GM19468 (cell line): ENCODE measurements around the gene SLC16A5.
A peak's percentile ranks its signal among the peaks of the same experiment; 100 is the strongest.
"Not testable (repeated sequence)": the region's sequence is repeated elsewhere in the genome, so short reads cannot be mapped to it uniquely, and the experiment has no call there.

Experiments
- ATAC-seq: cut with Tn5 transposase; IDR thresholded peaks from one replicate; pipeline ENCODE4 v1.9.1; 2021; ENCODE audit warnings: mild to moderate bottlenecking, moderate library complexity, moderate number of reproducible peaks; ENCODE audit not compliant: unreplicated experiment; ENCODE audit errors: extremely low read depth

SLC16A5 gene, protein sequence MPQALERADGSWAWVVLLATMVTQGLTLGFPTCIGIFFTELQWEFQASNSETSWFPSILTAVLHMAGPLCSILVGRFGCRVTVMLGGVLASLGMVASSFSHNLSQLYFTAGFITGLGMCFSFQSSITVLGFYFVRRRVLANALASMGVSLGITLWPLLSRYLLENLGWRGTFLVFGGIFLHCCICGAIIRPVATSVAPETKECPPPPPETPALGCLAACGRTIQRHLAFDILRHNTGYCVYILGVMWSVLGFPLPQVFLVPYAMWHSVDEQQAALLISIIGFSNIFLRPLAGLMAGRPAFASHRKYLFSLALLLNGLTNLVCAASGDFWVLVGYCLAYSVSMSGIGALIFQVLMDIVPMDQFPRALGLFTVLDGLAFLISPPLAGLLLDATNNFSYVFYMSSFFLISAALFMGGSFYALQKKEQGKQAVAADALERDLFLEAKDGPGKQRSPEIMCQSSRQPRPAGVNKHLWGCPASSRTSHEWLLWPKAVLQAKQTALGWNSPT

DNA sequence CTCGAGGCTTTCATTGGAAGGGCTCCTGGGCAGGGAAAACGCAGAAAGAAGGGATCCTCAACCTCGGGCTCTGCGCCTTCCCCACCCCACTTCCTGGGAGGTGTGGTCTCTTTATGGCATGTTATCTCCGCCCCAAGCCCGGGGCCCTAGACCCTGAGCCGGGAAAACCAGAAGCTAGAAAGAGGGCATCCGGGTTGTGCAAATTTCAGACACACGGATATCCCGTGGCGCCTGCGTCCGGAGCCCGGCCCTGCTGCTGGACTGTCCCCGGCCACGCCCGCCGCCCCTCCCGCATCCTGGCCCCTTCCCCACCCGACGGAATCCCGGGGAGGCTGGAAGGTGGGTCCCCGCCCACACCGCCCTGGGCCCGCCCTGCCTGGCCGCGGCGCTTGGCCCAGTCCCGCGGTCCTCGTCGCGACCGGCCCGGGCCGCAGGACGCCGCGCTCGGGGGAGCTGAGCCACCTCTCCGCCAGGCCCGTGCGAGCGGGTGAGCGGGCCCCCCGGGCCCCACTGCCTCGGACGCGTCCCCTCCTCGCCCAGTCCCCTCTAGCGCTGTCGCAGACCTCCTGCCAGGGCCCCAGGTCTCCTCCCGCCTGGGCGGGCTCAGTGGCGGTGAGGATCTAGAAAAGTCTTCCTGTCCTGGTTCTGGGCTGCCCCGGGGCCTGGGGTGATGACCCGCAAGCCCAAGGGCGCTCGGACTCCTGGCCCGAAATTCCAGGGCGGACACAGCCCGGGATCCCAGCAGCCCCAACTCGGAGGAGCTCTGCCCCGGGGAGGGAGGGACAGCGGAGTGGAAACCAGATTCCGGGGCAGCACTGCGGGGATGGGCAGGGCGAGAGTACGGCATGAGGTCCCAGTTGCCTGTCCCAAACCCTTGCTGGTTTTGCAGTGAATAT, at the start of gene SLC16A5:
TSS of gene SLC16A5 (plus strand) at position 397 of the 896 bp plus-strand sequence. CDS start 5,683 bp downstream, outside the sequence.
- ATAC-seq: no peak

DNA sequence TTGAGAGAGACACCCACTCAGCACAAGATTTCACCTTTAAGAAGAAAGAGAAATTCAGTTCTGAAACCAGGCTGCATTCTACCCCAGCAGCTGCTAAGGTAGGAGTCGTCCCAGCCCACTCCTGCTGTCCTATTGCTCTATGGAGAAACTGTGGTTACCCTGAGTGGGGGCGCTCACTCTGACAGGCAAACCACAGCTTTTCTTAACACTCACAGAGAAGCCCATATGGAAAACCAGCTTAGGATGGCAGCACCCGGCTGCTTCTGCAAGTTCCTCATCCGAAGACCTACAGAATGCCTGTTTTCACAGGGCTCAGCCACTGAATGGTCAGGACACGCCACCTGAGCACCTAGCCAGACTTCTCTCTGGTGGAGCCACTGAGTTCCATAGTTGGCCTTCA, 48.5 kb upstream of the SLC16A5 start:
- no peak for ATAC-seq

DNA sequence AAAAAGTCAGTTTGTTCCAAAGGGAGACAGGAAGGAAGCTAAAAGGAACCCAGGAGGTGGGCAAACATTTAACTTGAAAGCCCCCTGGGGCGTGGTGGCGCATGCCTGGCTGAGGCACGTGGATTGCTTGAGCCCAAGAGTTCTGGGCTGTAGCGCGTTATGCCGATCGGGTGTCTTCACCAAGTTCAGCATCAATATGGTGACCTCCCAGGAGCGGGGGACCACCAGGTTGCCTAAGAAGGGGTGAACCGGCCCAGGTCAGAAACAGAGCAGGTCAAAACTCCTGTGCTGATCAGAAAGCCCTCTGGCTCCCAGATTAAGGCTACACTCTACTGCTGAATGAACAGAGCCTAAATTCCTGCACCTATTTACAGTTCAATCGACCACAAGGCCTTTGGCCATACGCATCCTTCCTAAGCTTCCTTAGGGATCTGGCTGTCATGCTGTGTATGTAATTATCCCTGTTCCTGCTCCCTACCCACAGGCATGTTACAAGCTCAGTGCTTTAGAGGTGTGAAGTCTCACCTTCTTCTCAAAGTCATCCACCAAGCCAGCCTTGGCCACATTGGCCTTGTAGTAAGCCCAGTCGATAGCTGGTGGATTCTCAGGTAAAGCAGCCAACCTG, 46.0 kb upstream of the SLC16A5 start:
- ATAC-seq: no peak

DNA sequence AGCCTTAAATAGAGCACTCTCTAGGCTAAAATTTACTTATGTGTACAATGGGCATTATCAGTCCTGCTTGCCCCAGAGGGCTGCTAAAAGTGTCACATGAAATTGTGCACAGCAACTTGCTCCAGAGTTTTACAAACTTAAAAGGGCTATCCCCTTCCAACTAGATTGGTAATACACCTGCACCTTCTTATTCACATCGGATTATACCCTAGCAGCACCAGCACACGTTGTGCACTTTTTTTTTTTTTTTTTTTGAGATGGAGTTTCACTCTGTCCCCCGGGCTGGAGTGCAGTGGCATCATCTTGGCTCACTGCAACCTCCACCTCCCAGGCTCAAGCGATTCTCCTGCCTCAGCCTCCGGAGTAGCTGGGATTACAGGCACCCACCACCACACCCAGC, 44.0 kb upstream of the SLC16A5 start:
- ATAC-seq: not testable (repeated sequence)

DNA sequence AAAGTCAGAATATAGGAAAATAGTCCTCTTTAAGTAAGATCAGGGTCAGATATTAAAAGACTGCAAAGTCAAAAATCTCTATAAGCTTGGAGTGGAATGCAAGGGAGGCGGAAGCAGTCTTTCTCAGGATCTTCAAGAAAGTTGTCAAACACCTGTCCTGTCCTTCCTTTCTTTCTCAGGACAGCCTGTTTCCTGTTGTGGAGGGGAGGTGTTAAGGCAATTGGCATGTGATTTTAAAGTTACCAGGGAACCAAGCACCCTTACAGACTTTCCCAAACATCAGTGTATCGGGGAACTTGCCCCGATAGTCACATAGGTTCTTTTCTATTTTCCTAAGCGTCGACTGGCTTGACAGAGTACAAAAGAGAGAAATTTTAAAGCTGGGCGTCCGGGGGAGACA, 43.0 kb upstream of the SLC16A5 start:
- no peak for ATAC-seq

DNA sequence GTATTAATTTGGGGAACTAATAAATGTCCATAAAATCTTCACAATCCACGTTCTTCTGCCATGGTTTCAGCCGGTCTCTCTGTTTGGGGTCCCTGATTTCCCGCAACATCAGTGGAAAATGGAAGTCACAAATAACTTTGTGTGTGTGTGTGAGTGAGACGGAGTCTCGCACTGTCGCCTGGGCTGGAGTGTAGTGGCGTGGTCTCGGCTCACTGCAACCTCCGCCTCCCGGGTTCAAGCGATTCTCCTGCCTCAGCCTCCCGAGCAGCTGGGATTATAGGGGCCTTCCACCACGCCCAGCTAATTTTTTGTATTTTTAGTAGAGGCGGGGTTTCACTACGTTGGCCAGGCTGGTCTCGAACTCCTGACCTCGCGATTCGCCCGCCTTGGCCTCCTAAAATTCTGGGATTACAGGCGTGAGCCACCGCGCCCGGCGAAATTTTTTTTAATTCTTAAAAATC, 41.8 kb upstream of the SLC16A5 start:
- not testable (repeated sequence) for ATAC-seq

DNA sequence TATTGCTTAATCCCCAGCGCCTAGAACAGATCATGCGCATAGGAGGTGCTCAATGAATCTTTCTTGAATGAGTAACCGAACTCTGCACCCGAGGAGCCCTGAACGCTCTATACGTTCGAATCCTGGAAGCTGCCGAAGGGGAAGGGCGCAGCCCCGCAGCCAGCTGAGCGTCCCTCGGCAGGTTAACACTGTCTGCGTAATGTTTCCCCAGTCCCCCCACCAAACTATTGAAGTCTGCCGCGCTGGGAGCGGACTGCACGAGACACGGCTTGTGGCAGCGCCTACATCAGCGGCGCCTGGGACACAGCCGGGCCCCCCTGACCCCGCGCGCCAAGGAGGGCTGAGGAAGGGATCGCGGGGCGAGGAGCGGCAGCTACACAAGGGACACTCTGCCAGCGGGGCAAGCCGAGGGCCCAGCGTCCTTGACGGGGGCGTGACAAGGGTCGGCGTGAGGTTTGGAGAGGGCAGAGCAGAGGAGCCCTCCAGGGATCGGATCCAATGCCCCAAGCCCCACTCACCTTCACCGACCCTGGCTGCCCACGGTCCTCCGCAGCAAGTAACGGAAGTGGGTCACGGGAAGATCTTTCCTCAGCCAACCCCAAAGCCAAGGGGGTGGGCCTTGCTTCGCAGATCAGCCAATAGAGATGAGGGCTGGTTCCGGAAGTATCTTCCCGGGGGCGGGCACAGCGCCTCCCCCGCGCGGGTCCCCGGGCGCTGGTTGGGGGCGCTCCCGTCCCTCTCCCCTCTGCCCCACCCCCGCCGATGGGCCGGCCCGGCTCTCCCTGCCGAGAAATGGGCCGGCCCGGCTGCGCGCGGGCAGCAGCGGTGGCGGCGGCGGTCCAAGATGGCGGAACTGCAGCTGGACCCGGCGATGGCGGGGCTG, 41.1 kb upstream of the SLC16A5 start, which contains the start of the genes ATP5PD and KCTD2:
TSS of gene ATP5PD (minus strand) at position 563 of the 883 bp plus-strand sequence. CDS start 4,319 bp downstream, outside the sequence.
TSS of gene KCTD2 (plus strand) at position 819 of the 883 bp plus-strand sequence. CDS start at position 845, 26 bp downstream.
- peak; percentile 91 for ATAC-seq

DNA sequence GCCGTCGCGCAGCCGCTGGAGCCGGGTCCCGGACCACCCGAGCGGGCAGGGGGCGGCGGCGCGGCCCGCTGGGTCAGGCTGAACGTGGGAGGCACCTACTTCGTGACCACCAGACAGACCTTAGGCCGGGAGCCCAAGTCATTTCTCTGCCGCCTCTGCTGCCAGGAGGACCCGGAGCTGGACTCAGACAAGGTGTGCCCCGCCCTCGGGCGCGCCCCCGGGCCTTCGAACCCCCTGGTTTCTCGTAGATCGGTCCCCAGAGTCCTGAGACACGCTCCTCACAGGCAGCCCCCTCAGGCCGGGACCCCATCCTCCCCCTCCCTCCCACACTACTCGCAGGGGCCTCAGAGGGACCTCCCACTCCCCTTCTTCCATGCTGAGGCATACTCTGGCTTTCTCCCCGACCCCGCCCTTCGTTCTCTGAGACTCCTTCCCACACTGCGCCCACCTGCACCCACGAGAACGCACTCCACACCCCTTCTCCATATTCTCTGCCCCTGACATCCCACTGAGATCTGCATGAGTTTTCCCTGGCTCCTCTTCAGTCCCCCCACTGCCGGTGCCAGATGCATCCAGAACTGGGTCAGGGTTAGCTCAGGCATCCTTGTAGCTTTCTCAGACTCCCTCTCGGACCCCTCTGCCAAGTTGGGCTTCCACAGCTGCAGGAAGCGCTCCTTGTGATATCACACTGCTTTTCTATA, 40.2 kb upstream of the SLC16A5 start:
- no peak for ATAC-seq

DNA sequence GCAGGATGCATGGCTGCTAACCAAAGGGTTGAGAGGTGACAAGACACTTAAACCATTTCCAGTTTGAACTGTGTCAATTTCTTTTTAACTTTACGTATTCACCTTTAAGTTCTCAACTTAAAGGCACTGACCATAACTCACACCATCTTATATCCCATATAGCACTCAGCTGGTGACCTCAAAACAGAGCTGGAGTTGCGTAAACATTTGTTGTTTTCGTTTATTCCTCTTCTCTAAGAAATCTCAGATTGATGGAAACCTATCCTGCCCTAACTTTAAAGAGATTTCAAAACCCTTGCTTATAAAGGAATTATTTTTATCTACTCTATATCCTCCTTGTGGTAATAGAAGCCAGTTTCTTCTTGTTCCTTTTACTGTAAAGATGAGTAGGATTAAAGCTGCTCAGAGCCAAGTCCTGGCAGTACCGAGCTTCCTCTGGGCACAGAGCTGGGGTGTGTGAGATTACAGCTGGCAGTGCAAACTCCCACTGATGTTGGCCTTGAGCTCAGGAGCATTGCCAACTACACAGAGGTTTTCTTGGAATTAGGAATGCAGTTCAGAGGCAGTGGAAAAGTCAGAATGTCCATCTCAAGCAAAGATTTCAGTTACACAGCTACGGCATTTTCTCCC, 39.4 kb upstream of the SLC16A5 start:
- no peak for ATAC-seq

DNA sequence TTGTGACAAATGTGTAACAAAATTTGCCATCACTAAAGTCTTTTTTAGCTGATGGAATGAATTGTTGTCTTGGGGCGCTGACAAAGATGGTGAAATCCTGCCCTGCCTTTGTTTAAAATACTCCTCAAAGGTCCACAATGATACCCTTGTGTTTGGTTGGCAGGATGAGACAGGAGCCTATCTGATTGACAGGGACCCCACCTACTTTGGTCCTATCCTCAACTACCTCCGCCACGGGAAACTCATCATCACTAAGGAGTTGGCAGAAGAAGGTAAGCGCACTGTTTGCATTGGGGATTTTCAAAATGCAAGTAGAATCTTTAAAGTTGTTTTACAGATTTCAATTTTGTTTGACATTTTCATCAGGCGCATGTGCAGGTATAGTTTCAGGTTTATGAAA, 38.7 kb upstream of the SLC16A5 start:
- no peak for ATAC-seq

DNA sequence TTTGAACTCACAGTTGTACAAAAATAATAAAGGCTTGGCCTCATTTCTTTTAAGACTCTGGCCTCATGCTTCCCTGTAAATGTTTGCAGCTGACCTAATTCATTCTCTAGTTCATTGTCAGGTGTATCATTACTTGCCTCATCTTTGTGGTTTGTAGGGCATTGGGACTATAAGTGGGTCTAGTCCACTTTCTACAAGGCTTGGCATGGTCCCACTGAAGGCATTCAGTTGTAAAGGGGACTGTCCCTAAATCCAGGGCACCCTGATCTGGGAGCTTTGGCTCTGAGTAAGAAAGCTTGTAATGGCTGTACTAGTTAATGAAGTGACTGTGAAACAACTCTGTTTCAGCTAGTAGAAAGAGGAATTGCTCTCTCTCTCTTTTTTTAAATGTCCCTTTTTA, 38.0 kb upstream of the SLC16A5 start:
- no peak for ATAC-seq

DNA sequence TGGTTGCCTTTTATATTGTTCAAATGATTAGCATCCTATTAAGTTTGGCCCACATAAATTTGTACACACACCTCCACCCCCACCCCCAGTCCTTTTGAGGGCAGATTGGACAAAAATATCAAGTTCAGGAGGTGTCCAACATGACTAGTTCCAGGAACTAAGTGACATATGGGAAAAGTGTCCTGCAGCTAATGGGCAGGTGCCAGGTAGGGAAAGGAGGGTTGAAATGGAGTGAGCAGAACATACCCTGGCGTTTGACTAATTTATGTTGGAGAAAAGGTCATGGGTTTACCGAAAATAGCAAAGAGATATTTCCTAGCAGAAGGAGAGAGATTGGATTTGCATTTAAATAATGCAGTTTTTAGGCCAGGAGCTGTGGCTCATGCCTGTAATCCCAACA, 35.8 kb upstream of the SLC16A5 start:
- ATAC-seq: no peak

DNA sequence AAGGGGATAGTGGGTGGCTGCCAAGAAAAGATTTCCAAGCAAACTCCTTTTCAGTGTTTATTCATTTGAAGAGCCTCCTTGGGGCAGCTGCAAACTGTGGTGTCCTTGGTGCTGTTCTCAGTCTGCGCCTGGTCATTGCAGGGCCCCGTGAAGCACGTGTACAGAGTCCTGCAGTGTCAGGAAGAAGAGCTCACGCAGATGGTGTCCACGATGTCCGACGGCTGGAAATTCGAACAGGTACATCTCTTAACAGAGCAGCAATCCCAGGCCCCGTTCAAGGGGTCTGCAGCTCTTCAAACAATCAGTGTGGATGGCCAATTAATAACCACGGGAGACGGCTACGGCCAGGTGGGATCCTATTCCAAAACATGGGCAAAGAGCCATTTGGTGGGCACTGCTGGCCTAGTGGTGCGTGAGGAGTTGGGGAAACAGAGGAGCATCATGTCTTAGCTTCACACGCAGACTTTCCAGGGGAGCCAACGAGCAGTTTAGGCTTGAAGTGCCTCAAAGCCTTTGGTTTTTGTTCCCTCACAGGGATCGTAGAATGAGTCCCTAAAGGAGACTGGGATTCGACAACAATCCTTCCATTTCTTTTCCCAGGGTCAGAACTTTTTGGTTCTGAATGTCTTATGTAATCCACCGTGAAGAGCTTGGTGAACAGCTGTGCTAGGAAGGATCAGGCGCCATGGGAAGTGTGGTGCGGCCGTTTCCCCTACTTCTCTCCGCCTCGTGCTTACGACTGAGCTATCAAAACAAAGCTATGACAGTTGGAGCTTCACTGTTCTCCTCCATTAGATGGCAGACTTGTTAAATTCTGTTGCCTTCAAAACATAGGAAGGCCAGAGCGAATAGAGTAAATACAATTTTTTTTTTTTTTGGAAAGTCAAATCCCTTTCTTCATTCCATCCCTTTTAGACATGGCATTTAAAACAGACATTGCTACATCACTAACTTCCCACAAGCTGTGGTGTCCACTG, 28.1 kb upstream of the SLC16A5 start:
- ATAC-seq: no peak

DNA sequence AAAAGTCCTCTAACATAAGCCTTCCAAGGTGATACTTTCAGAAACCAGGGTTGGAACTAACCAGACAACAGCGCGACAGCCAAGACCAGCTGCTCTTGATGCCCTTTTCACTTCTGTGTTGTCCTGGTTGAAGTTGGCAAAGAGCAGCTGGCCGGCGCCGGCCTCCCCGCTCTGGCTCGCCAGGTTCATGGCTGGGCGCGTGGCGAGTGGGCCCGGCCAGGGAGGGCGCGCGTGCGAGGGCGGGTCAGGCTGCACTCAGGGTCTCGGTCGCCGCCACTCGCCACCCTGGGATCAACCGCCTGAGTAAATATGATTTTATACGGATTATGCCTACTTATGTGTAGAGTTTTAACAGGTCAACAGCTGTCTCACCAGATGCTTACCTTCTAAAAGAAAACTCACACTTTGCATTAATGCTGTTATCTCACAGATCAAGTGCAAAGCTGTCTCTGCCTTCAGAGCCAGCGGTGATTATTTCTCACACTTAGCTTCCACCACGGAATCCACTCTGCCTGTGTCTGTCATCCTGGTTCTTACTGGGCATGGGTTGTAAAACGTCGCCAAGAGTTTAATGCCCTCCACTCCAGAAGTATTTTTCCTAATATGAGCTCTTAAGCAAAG, 27.2 kb upstream of the SLC16A5 start:
- no peak for ATAC-seq

DNA sequence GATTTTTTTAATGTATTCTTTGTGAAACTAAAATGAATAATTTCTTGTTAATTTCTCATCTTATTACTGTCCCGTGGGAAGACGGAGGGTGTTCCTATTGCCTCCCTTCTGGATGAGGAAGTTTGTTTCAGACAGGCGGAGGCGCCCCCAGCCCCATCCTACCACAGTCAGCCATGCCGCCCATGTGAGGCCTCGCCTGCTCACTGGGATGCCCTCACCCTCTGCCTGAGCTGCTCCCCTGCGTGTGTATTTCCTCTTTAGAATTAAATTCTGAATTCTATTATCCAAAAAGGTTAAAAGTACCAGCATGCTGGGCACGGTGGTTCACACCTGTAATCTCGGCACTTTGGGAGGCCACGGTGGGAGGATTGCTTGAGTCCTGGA, 26.7 kb upstream of the SLC16A5 start:
- ATAC-seq: no peak

DNA sequence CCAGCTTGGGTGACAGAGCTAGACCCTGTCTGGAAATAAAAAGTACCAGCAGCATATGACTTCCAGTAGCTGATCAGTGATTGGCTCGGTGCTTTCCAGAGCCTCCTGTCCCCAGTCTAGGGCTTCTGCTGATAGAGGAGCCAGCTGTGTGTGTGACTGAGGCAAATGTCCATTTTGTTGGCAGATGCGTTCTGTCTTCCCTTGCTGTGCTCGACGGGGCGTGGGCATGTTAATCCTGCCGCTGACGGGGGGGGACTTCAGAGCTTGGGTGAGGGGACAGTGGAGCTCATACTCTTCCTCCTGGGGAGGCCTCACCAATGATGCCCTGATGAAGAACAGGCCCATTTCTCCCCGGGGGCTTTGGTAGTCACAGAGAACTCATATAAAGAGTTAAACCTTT, 26.1 kb upstream of the SLC16A5 start:
- no peak for ATAC-seq

DNA sequence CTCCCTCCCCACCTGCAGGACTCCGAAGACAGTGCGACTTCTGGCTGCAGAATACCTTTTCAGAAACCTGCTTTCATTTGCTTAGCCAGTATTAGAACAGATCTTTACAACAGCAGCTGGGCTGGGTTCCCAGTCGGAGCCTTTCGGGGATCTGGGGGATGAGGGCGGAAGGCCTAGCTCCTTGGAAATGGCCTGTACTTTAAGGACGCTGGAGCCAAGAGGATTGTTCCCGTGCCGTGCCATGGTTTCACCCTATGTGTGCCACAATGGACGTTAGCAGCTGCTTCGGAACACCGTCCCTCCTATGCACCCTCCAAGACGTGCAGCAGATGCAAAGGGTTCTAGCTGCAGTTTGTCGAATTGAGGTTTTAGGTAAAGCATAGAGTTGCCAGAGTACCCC, 24.6 kb upstream of the SLC16A5 start:
- ATAC-seq: no peak
